ENCODE measurements around the gene CFAP410. TPM values are rescaled to one million over a fixed set of nuclear protein-coding genes. Genes with fewer than 3 reads are reported as not detected.

CFAP410 gene
- total and polyA plus RNA-seq, 2 experiments from 2014 or later: 17.0 to 19.8 TPM

DNA sequence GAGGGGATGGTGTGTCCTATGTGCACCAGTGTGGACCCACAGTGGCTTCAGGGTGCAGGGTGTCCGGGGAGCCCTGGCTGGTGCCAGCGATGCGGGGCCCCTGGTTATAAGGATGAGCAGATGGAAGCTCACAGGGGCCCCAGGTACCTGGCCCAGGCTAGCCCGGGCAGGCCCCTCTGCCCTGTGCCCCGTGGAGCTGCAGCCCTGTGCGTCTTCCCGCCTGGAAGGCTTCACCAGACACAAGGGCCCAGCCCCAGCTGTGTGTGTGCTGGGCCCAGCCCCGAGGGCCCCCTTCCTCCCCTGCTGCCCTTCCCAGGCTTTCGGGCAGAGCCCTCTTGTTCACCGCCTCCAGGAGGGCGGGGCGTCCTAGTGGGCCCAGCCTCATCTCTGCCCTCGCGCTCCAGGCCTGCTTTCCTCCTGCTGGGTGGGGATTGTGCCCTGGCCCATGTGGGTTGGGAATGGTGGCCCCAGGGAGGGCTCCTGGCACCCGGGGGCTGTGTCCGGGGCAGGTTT is 23.4 kb downstream of the CFAP410 start:
- H3K9me3 ChIP-seq (ENCODE audit: low read depth): no peaks in the 10 kb centered on the region
- H3K36me3 ChIP-seq (ENCODE audit: low read depth): no peaks in the 10 kb centered on the region; the same call in 1 of the 2 replicates
- H3K4me1 ChIP-seq (ENCODE audit: insufficient read depth): no peaks in the 10 kb centered on the region
- TF ChIP-seq EZH2 (IDR thresholded peaks at IDR 0.05; ENCODE audit: insufficient read depth, poor library complexity, severe bottlenecking): no peak
- TF ChIP-seq EZH2phosphoT487 (IDR thresholded peaks at IDR 0.05; ENCODE audit: insufficient read depth, low read depth): no peak
- WGBS, 2 experiments (ENCODE audit: low coverage in 1 of 2, low lambda C conversion rate in 2 of 2, missing lambda C conversion rate in 2 of 2): 87 to 91% methylated on average over 12 to 16 of the region's 16 CpGs
- in situ Hi-C loops (cut with MboI): no loop called here
- H3K27ac ChIP-seq: no peak overlapping the region
- no peak overlapping the region for H3K9ac ChIP-seq
- H3K79me2 ChIP-seq (ENCODE audit: insufficient read depth): no peaks in the 10 kb centered on the region
- H3K9me2 ChIP-seq (ENCODE audit: insufficient read depth): no peaks in the 10 kb centered on the region
- H3K4me3 ChIP-seq: no peak overlapping the region
- no peak overlapping the region for H3K4me2 ChIP-seq (ENCODE audit: unreplicated experiment)
- DNase-seq: no peak
- no peaks in the 10 kb centered on the region for H3K27me3 ChIP-seq (replicated peaks; ENCODE audit: insufficient read depth)
- no peak overlapping the region for H2AFZ ChIP-seq
- no peaks in the 10 kb centered on the region for H4K20me1 ChIP-seq (ENCODE audit: insufficient read depth)
- no peaks in the 10 kb centered on the region for H3F3A ChIP-seq (ENCODE audit: insufficient read depth)

DNA sequence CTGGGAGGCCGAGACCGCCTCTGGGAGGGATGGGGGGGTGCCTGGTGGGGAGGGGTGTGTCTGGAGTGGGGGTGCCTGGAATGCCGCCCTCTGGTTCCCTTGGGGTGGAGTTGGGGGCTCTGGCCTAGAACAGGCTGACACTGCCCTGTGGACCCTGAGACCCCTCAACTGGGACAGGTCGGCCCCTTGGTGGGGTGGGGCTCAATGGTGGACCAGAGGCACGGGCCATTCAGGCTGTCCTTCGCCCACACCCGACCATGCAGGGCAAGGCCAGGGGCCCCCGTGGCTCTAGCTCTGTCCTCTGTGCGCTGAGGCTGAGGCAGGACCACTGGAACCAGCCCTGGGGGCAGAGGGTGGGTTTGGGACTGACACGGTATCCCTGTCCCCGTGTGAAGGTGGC is 24.6 kb downstream of the CFAP410 start:
- Histone ChIP-seq H3K79me2 (ENCODE audit: insufficient read depth) (no peaks in the 10 kb centered on the region), H3K9me2 (ENCODE audit: insufficient read depth) (no peaks in the 10 kb centered on the region), H3K9ac (no peak overlapping the region), H3K36me3 (ENCODE audit: low read depth) (no peaks in the 10 kb centered on the region), H3K27ac (no peak overlapping the region), H3K9me3 (ENCODE audit: low read depth) (no peaks in the 10 kb centered on the region), H4K20me1 (ENCODE audit: insufficient read depth) (no peaks in the 10 kb centered on the region), H2AFZ (no peak overlapping the region), H3K4me3 (no peak overlapping the region), H3K4me2 (ENCODE audit: unreplicated experiment) (no peak overlapping the region), H3K27me3 (replicated peaks; ENCODE audit: insufficient read depth) (no peaks in the 10 kb centered on the region), H3K4me1 (ENCODE audit: insufficient read depth) (no peaks in the 10 kb centered on the region), H3F3A (ENCODE audit: insufficient read depth) (no peaks in the 10 kb centered on the region)
- TF ChIP-seq EZH2phosphoT487 (IDR thresholded peaks at IDR 0.05; ENCODE audit: insufficient read depth, low read depth) (no peak), EZH2 (IDR thresholded peaks at IDR 0.05; ENCODE audit: insufficient read depth, poor library complexity, severe bottlenecking) (no peak)
- DNase-seq: no peak
- in situ Hi-C loops (cut with MboI): no loop called here
- WGBS, 2 experiments (ENCODE audit: low coverage in 1 of 2, low lambda C conversion rate in 2 of 2, missing lambda C conversion rate in 2 of 2): 90 to 91% methylated on average over 7 to 8 of the region's 11 CpGs

GRCh38 chr21:44314128-44314527 is 25.1 kb downstream of the CFAP410 start:
- in situ Hi-C loops (cut with MboI): no loop called here
- WGBS, 2 experiments (ENCODE audit: low coverage in 1 of 2, low lambda C conversion rate in 2 of 2, missing lambda C conversion rate in 2 of 2): 92 to 94% methylated on average over 12 to 15 of the region's 15 CpGs
- H3K36me3 ChIP-seq (ENCODE audit: low read depth): no peaks in the 10 kb centered on the region
- H3K4me3 ChIP-seq: no peak overlapping the region
- no peak overlapping the region for H3K4me2 ChIP-seq (ENCODE audit: unreplicated experiment)
- no peaks in the 10 kb centered on the region for H3K9me3 ChIP-seq (ENCODE audit: low read depth)
- no peaks in the 10 kb centered on the region for H3K4me1 ChIP-seq (ENCODE audit: insufficient read depth)
- H3K9ac ChIP-seq: no peak overlapping the region
- H2AFZ ChIP-seq: no peak overlapping the region
- H4K20me1 ChIP-seq (ENCODE audit: insufficient read depth): no peaks in the 10 kb centered on the region
- H3F3A ChIP-seq (ENCODE audit: insufficient read depth): no peaks in the 10 kb centered on the region
- no peaks in the 10 kb centered on the region for H3K9me2 ChIP-seq (ENCODE audit: insufficient read depth)
- TF ChIP-seq EZH2 (IDR thresholded peaks at IDR 0.05; ENCODE audit: insufficient read depth, poor library complexity, severe bottlenecking): no peak
- TF ChIP-seq EZH2phosphoT487 (IDR thresholded peaks at IDR 0.05; ENCODE audit: insufficient read depth, low read depth): no peak
- no peaks in the 10 kb centered on the region for H3K27me3 ChIP-seq (replicated peaks; ENCODE audit: insufficient read depth)
- H3K27ac ChIP-seq: no peak overlapping the region
- DNase-seq: no peak
- H3K79me2 ChIP-seq (ENCODE audit: insufficient read depth): no peaks in the 10 kb centered on the region; the same call in 1 of the 2 replicates

- WGBS, 2 experiments (ENCODE audit: low coverage in 1 of 2, low lambda C conversion rate in 2 of 2, missing lambda C conversion rate in 2 of 2): 87 to 90% methylated on average over 13 of the region's 13 CpGs
- Histone ChIP-seq H3K4me3 (no peak overlapping the region), H3K9me3 (ENCODE audit: low read depth) (no peaks in the 10 kb centered on the region), H3K4me1 (ENCODE audit: insufficient read depth) (no peaks in the 10 kb centered on the region), H3K27ac (no peak overlapping the region), H3K4me2 (ENCODE audit: unreplicated experiment) (no peak overlapping the region), H4K20me1 (ENCODE audit: insufficient read depth) (no peaks in the 10 kb centered on the region), H3K36me3 (ENCODE audit: low read depth) (no peaks in the 10 kb centered on the region), H3F3A (ENCODE audit: insufficient read depth) (no peaks in the 10 kb centered on the region), H3K27me3 (replicated peaks; ENCODE audit: insufficient read depth) (no peaks in the 10 kb centered on the region), H3K9me2 (ENCODE audit: insufficient read depth) (no peaks in the 10 kb centered on the region), H3K79me2 (ENCODE audit: insufficient read depth) (no peaks in the 10 kb centered on the region; the same call in 1 of the 2 replicates), H2AFZ (no peak overlapping the region), H3K9ac (no peak overlapping the region)
- in situ Hi-C loops (cut with MboI): no loop called here
- DNase-seq: no peak
- TF ChIP-seq EZH2 (IDR thresholded peaks at IDR 0.05; ENCODE audit: insufficient read depth, poor library complexity, severe bottlenecking): no peak
- no peak for TF ChIP-seq EZH2phosphoT487 (IDR thresholded peaks at IDR 0.05; ENCODE audit: insufficient read depth, low read depth)
Measured at GRCh38 chr21:44313451-44313850, 25.7 kb downstream of the CFAP410 start.

- Histone ChIP-seq H3K9ac (no peak overlapping the region), H3K36me3 (ENCODE audit: low read depth) (no peaks in the 10 kb centered on the region), H3K79me2 (ENCODE audit: insufficient read depth) (peaks cover 6% of the 10 kb centered on the region), H3K4me2 (ENCODE audit: unreplicated experiment) (no peak overlapping the region), H2AFZ (no peak overlapping the region), H3K27me3 (replicated peaks; ENCODE audit: insufficient read depth) (no peaks in the 10 kb centered on the region), H3K9me3 (ENCODE audit: low read depth) (no peaks in the 10 kb centered on the region), H3F3A (ENCODE audit: insufficient read depth) (no peaks in the 10 kb centered on the region), H3K27ac (no peak overlapping the region), H3K9me2 (ENCODE audit: insufficient read depth) (no peaks in the 10 kb centered on the region), H3K4me1 (ENCODE audit: insufficient read depth) (no peaks in the 10 kb centered on the region), H3K4me3 (no peak overlapping the region), H4K20me1 (ENCODE audit: insufficient read depth) (no peaks in the 10 kb centered on the region)
- in situ Hi-C loops (cut with MboI): no loop called here
- 87 to 90% methylated on average over 19 of the region's 19 CpGs for WGBS, 2 experiments (ENCODE audit: low coverage in 1 of 2, low lambda C conversion rate in 2 of 2, missing lambda C conversion rate in 2 of 2)
- TF ChIP-seq EZH2 (IDR thresholded peaks at IDR 0.05; ENCODE audit: insufficient read depth, poor library complexity, severe bottlenecking) (no peak), EZH2phosphoT487 (IDR thresholded peaks at IDR 0.05; ENCODE audit: insufficient read depth, low read depth) (no peak)
- no peak for DNase-seq
Measured at GRCh38 chr21:44312716-44313115, 26.5 kb downstream of the CFAP410 start.
